GM18867 (cell line): Measurements from ENCODE around the gene FAM107A.
"Not testable (repeated sequence)": the region's sequence is repeated elsewhere in the genome, so short reads cannot be mapped to it uniquely, and the experiment has no call there.

Experiments used
- ATAC-seq: cut with Tn5 transposase; IDR thresholded peaks from one replicate; pipeline ENCODE4 v1.9.1; 2021; ENCODE audit warnings: mild to moderate bottlenecking, moderate library complexity; ENCODE audit not compliant: unreplicated experiment

The FAM107A gene

GRCh38 chr3:58537412-58538301, 39.5 kb downstream of the FAM107A start:
- ATAC-seq, result no peak

DNA sequence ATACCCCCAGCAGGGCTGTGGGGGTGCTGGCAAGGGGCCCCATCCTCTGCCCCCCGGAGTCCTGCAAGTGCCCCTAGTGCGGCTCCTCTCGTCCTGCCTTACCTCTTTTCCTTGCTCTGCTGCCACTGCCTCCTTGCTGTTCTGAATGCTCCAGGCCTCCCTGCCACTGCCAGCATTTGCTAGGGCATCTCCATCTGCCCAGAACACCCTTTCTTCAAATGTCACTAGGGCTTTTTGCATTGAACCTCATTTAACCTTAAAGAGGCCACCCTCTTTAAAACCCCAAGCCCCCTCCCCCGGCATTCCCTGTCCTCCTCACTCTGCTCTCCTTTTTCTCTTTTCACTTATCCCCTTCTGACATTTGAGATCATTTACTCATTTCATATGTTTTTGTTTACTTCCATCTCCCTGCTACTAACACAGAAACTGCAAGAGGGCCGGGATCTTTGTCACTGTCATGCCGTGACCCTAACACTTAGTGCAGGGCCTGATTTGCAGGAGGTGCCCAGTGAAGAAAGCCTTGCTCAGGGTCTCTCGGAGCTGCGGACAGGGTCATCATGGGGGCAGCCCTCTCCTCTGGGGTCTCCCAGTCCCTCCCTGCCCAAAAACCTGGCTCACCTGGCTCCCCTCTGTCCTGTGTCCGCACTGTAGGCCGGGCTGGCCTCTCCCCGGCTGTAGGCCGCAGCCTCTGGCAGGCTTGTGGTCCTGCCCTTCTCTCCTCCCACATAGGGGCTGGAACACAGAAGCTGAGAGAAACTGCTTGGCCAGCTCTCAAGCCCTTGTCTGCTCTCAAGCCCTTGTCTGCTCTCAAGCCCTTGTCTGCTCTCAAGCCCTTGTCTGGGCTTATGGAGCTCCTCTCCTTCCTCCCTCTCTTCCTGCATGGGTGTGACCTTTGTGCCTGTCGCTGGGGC, 40.4 kb downstream of the FAM107A start, which contains the start of gene ACOX2:
Gene ACOX2, minus strand, starts transcription at position 690 of the 911 bp plus-strand sequence. CDS start 2,084 bp downstream, outside the sequence.
- ATAC-seq, result no peak

DNA sequence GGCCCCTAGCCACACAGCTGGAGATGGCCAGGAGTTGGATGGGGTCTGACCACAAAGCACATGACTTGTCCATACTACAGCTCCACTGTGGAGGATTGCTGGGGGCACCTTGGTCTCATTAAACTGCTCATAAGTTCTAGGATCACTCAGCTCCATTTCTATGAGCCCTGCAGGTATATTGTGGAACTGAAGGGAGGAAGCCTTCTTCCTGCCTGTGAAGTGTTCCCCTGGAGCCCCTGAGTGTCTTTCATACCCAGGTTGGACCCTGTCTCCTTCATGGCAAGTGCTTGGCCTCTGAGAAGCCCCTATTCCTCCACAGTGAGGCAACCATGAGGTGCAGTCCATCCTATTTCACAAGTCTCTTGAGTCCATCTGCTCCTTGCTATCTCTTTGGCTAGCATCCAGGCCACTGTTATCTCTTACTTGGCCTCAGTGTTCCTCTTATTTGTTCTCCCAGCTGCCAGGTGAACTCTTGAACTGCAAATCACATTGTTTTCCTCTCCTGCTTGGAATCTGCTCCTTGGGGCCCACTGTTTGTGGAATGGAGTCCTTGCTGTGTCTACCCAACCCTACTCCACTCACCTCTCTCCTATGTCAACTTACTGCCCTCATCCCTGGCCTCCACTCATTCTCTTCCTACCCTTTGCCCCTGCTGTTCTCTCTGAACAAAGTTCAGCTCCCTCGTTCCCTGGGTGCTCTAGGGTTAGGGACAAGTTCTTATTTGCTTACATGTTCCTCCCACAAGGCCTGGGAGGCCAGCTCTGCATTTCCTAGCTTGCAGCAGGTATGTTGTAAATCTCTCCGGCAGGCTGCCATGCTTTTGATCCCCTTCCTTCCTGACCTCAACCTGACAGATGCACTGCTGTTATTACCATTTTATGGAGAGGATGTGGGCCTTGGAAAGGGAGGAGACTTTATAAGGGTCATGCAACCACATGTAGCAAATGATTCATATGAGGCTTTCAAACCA, 41.4 kb downstream of the FAM107A start:
- ATAC-seq, result no peak

DNA sequence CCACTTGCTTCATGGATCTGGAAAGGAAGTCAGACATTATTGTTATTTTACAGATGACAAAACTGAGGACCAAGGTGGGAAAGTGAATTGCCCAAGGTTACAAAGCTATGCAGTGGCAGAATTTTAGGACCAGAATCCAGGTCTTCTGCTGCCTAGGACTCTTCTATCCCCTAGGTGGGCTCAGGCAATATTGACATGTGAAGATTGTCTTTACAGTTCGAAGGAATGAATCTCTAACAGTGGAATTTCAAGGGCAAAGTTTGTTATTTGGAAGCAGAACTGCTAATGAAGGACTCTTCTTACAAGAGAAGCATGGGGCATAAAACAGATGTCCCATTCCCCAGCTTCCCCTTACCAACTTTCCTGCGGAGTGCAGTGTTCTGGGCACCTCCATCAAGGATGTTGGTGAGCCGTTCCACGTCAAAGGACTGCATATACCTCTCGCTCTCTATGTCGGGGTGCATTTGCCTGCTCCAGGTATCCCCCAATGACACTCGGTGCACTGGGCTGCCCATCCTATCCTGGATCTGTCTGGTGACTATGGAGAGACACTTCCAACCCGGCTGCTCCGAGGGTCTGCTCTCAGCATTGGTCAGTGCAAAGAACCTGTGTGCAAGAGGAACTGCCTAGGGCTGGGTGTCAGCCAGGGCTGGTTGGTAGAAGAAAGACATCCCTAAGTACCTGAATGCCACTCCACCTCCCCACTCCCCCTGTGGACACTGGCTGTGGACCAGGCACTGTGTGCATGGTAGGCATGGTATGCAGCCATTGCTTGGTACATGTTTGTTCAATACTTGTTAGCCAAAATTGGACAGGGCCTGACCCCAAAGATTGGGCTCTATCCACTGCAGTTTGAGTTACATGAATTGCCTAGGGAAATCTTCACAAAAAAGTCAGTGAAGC, 42.3 kb downstream of the FAM107A start:
- no peak for ATAC-seq

- ATAC-seq, result peak; percentile 95
Observed at GRCh38 chr3:58532794-58533220, 44.4 kb downstream of the FAM107A start.

- no peak for ATAC-seq
Observed at GRCh38 chr3:58531956-58532355, 45.2 kb downstream of the FAM107A start.

- no peak for ATAC-seq
Observed at GRCh38 chr3:58531555-58531954, 45.6 kb downstream of the FAM107A start.

DNA sequence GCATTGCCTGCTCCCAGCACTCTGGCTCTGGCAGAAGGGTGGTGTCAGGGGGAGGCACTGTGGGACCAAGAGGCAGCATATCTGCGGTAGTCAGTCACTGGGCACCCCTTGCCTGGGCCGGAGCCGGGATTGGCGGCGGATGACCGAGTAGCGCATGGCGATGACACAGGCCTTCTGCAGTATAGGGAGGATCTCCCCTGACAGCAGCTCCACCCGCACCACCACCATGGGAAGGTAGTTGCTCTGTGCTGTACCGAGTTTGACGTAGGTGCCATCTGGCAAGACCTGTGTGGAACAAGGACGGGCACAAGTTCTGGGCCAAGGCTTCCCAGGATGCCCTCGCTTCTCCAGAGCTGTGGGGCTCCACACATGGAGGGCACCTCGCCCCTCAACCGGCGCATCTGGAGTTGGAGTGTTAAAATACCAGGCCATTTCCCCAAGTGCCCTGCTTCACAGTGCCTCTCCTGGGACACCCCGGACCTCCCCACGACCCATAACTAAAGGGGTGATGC, 46.8 kb downstream of the FAM107A start:
- no peak for ATAC-seq

- ATAC-seq, result no peak
Observed at GRCh38 chr3:58529516-58530353, 47.5 kb downstream of the FAM107A start.

DNA sequence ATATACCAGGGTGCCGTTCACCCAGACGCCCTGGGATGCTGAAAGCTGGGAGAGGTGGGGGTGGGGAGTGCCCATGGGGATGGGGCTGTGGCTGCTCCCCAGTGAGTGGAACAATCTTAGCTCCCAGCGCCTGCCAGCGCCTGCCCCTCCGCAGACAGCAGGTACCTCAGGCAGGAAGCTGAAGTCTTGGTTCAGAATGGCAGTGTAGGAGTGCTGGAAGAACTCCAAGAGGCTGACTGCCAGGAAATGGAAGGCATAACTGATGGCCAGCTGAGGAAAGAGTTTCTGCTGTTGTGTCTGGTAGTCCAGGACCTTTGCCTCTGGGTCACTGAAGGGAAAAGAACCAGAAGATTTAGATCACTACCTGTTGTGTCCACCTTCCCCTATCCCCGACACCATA, 48.6 kb downstream of the FAM107A start:
- no peak for ATAC-seq

DNA sequence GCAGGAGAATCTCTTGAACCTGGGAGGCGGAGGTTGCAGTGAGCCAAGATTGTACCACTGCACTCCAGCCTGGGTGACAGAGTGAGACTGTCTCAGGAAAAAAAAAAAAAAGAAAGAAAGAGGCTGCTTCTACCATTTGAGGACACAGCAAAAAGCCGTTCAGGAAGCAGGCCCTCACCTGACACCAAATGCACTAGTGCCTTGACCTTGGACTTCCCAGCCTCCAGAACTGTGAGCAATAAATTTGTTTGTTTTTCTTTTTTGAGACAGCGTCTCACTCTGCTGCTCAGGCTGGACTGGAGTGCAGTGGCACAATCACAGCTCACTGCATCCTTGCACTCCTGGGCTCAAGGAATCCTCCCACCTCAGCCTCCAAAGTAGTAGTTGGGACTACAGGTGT, 49.8 kb downstream of the FAM107A start:
- ATAC-seq, result not testable (repeated sequence)

DNA sequence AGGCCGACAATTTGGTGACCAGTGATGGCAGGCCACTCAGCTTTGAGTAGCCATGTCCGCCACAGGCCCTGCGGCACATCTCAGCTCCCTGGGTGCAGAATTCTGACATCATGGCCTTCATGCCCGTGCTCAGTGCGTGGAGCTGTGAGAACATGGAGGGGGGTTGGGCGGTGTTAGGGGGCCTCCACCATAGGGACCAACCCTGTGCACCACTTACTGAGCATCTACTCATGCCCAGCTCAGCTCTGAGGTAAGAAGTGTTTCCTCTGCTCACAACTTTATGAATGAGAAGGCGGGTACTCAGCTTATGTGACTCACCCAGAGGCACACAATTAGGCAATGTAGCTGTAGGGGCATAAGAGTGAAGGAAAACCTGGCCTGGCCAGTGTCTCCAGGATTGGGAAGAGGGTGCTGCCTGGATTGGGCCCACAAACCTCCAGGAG, 50.7 kb downstream of the FAM107A start:
- no peak for ATAC-seq

DNA sequence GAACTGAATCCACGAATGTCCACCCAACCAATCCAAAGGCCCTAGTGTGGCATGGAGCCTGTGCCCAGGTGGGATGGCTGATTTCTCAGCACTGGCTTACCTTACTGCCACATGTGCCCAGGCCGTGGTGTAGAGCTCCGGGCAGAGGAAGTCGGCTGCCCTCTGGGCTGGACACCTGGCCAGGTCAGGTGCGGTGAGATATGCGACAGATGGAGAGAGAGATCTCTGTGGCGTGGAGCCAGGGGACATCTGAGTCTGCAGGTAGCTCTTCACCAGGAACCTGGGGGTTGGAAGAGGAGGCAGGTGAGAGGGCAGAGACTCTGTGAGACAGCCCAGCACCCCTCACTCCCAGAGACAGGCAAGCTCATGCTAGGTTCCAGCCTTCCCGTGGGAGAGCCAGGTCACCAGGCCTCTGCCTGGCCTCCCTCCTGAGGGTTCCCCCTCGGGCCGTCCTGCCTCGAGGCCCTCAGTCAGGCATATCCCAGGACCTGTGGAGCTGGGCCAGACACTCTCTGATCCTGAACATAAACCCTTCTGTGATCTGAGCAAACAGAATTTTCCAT, 52.8 kb downstream of the FAM107A start:
- no peak for ATAC-seq

- ATAC-seq, result no peak
Observed at GRCh38 chr3:58522759-58523425, 54.3 kb downstream of the FAM107A start.

- no peak for ATAC-seq
Observed at GRCh38 chr3:58521917-58522631, 55.1 kb downstream of the FAM107A start.

DNA sequence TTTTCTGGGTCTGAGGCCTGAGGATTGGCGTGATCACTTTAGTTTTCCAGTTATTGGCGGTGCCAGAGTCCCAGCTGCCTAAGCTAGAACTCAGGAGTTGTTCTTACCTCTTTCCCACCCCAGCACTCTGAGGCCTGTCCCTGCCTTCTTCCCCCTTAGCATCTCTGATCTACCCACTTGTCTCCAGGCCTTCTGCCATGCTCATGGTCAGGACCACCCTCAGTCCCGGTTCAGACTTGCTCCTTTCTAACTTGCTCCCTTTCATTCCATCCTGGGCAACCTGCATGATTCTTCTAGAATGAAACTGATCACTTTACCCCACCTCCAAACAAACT, 55.9 kb downstream of the FAM107A start:
- no peak for ATAC-seq
